ENCODE measurements around the gene TIAM1.

DNA sequence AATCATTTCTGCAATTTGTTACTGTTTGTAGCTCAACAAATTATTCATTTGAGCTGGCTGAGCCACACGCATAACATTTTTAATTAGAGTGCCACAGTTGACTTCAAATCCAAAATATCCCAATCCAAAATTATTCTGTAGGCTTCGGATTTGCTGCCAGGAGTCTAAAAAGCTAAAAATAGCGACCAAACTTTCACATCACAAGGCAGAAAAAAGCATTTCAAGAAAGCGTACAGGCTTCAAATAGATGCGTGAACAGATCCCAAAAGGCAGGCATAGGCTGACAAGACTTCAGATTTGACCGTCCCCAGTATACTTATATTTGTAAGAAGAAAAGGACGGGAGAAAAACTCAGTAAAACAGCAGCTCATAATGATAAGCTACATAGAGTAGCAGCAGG is 24.3 kb upstream of the TIAM1 start:
- TF ChIP-seq, protein P1, sequence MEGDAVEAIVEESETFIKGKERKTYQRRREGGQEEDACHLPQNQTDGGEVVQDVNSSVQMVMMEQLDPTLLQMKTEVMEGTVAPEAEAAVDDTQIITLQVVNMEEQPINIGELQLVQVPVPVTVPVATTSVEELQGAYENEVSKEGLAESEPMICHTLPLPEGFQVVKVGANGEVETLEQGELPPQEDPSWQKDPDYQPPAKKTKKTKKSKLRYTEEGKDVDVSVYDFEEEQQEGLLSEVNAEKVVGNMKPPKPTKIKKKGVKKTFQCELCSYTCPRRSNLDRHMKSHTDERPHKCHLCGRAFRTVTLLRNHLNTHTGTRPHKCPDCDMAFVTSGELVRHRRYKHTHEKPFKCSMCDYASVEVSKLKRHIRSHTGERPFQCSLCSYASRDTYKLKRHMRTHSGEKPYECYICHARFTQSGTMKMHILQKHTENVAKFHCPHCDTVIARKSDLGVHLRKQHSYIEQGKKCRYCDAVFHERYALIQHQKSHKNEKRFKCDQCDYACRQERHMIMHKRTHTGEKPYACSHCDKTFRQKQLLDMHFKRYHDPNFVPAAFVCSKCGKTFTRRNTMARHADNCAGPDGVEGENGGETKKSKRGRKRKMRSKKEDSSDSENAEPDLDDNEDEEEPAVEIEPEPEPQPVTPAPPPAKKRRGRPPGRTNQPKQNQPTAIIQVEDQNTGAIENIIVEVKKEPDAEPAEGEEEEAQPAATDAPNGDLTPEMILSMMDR (IDR thresholded peaks at IDR 0.05; ENCODE audit: insufficient read depth, low read length, poor library complexity, severe bottlenecking), result no peak
- no peak for TF ChIP-seq EZH2phosphoT487 (conservative IDR thresholded peaks at IDR 0.05; ENCODE audit: low read length)

Measured in SU-DHL-6 (cell line).